GM18873 (cell line): Measurements from ENCODE around the gene HAPLN2.
"Not testable (repeated sequence)": the region's sequence is repeated elsewhere in the genome, so short reads cannot be mapped to it uniquely, and the experiment has no call there.

Source experiments
- ATAC-seq: cut with Tn5 transposase; IDR thresholded peaks from one replicate; pipeline ENCODE4 v1.9.1; 2021; ENCODE audit warnings: mild to moderate bottlenecking, moderate library complexity, moderate number of reproducible peaks; ENCODE audit not compliant: unreplicated experiment, low FRiP score

Gene HAPLN2

DNA sequence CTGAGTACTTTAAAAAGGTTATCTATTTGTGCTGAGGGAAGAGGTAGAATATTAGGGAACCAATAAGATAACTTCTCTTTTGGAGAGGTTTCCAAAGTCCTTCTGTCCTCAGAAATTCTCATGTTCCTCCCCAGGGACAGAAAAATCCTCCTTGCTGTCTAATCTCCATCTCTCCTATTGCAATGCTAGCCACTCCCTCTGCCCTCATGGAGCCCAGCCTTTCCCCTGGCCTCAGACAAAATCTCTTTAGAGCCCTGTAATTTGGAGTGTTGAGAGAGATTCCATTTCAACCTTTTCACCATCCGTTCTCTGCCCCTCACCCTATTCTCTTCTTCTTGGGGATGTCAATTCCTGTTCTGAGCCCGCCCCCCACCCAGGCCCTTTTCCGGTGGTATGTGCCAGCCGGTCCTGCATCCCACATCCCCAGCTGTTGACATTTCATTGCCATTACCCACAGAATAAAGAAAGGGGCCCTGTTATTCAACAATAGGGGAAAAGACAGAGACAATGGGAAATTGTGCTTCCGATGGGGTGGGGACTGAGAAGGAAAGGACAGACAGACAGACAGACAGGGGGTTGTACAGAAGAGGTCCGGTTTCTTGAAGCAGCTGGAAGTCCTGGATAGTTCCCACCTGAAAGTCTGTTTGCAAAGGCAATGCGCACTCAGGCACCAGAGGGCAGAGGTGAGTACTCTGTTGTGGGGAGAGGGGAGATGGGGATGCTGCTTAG, at the start of gene HAPLN2:
TSS of gene HAPLN2 (plus strand) at position 563 of the 729 bp plus-strand sequence. CDS start 4,076 bp downstream, outside the sequence.
- no peak for ATAC-seq

- no peak for ATAC-seq
These were observed 47.9 kb upstream of the HAPLN2 start for GRCh38 chr1:156571261-156571852.

DNA sequence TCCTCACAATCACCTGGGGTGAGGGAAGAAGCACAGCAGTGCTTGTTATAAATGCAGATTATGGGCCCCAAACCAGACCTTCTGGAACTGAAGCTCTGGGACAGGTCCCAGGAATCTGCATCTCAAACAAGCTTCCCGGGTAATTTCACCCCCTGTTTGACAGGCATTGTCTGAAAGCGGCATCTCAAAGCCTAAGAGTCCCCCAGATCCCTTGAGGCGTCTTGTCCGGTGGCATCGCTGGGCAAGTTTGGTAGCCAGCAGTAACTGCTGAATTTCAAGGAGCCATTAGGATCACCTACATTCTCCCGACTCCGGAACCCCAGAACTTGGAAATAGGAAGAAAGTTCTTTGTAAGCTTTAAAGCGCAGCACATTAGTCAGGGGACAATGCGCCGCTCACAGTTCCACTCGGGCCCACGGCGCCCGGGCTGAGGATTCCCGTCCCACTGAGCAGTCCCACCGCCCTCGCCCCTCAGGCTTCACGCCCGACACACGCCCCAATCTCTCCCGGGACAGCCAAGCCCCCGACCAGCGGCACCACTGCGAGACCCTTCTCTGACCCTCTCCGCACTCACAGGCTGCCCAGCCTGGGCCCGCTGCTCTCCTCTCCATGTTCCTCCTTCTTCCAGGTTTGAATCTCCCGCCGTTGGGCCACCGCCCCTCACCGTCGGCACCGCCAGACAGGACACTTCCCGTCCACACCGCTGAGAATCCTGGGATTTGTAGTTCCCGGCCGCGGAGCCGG, 47.1 kb upstream of the HAPLN2 start, which contains the start of gene IQGAP3:
TSS of gene IQGAP3 (minus strand) at position 647 of the 744 bp plus-strand sequence. CDS start at position 611, 36 bp downstream.
- no peak for ATAC-seq

DNA sequence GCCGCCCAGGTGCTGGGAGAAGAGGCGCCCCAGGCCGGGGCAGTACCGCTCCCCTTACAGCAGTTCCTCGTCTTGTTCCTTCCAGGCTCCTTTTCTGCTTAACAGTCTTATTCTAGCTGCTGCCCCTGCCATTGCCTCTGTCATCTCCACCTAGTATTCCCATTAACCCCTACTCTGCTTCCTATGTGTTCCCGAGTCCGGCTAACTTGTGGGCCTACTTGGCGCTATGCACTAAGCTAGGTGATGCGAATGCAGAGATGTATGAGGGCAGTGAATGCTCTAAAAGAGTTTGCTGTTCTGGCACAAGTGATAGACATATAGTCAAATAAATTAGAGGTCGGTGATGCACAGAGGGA, 46.6 kb upstream of the HAPLN2 start:
- ATAC-seq = no peak

DNA sequence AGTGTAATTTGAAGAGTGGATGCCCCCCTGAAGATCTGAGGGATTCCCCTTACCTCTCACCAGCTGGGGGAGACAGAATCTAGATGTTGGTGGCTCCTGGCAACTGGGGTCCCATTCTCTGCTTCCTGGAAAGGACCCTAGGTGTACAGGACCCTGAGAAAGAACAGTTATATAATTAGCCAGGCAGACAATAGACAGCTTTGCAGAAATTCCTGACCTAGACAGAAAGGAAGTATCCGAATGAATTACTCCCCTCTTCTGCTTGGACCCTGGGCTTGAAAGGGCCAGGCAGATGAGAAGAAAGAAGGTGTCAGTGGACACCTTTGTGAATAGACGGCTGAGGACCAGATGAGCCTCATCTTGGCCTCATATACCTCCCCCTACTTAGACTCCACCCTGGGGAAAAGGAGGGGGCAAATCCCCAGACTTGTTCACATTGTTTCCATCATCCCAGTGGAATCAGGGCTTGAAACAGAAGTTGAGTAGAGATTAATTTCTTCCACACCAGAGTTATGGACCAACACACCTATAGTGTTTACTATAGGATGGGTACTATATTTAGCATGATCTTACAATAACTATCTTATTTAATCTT, 45.1 kb upstream of the HAPLN2 start:
- no peak for ATAC-seq

GRCh38 chr1:156577550-156577949, 41.7 kb upstream of the HAPLN2 start:
- ATAC-seq = no peak

- ATAC-seq = no peak
These were observed 41.2 kb upstream of the HAPLN2 start for GRCh38 chr1:156578055-156578454.

GRCh38 chr1:156579472-156579871, 39.7 kb upstream of the HAPLN2 start, which contains the start of gene TTC24:
Gene TTC24, plus strand, starts transcription at chr1:156579723. Its CDS starts 1,642 bp downstream, at chr1:156581365.
- ATAC-seq = no peak

- ATAC-seq = no peak
These were observed 37.4 kb upstream of the HAPLN2 start for GRCh38 chr1:156581661-156582387.

DNA sequence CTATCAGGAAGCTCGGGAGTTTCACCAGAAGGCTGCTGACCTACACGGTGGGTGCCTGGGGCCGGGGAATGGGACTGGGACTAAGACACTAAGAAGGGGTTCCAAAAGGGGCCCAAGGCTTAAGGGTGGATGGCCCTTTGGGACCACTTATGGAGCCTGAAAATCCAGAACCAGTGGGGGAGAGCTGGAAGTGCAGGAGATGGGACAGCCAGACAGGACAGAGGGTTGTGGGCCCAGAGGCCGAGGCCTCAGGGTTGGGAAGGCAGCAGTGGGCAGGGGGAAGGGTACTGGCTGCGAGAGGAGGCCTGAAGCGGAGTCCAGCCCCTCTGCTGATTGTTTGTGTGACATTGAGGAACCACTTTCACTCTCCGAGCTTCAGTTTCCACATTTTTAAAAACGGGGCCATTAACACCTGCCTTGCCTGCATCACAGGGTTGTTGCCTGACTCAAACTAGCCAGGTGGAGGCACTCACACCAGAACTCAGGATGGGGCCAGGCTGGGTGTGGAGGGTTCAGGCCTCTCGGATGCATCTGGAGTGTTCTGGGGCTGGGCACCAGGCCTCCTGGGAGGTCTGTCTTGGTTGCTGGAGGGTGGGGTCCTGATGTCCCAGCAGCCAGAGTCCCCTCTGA, 36.7 kb upstream of the HAPLN2 start:
- no peak for ATAC-seq

GRCh38 chr1:156583821-156584622, 35.2 kb upstream of the HAPLN2 start:
- ATAC-seq = no peak

DNA sequence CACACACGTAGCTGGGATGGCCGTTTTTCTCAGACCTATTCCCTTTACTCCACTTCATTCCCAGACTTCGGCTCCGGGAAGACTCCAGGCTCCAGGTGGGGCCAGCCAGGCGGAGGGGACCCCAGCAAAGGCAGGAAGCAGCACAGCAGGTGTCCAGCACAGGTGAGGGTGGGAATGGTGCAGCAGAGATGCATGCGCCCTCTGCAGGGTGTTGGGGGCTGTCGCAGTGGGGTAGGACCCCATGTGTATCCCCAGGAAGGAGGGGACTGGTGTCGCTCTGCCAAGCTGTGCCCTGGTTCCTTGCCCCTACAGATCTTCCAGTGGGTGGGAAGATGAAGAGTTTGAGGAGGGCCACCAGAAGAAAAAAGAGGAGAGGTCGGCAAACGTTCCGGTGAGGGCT, 34.4 kb upstream of the HAPLN2 start:
- no peak for ATAC-seq

DNA sequence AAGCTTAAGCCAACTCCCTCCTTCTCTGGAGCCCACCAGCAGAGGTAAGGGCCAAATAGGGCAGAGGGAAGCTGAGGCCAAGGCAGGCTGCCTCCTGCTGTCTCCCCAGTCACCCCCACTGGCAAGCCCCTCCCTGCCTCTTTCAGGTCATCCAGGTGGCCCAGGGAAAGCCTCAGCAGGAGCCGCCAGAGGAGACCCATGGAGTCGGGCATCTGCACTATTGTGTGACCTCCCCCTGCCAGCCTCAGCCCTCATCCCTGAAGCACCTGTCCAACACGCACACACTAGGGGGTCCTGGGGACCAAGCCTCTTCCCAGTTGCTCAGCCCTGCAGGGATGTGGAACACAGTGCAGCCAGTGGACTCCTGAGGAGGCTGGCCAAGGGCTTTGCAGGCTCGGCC, 32.9 kb upstream of the HAPLN2 start:
- no peak for ATAC-seq

GRCh38 chr1:156586892-156587477, 32.2 kb upstream of the HAPLN2 start:
- no peak for ATAC-seq

DNA sequence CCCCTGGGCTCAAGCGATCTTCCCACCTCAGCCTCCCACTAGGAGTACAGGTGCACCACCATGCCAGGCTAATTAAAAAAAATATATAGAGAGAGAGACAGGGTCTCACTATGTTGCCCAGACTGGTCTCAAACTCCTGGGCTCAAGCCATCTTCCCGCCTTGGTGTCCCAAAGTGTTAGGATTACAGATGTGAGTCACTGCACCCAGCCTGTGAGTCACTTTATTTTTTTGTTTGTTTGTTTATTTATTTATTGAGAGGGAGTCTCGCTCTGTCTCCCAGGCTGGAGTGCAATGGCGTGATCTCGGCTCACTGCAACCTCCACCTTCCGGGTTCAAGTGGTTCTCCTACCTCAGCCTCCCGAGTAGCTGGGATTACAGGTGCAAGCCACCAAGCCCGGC, 31.3 kb upstream of the HAPLN2 start:
- not testable (repeated sequence) for ATAC-seq

GRCh38 chr1:156589546-156589945, 29.7 kb upstream of the HAPLN2 start:
- no peak for ATAC-seq

DNA sequence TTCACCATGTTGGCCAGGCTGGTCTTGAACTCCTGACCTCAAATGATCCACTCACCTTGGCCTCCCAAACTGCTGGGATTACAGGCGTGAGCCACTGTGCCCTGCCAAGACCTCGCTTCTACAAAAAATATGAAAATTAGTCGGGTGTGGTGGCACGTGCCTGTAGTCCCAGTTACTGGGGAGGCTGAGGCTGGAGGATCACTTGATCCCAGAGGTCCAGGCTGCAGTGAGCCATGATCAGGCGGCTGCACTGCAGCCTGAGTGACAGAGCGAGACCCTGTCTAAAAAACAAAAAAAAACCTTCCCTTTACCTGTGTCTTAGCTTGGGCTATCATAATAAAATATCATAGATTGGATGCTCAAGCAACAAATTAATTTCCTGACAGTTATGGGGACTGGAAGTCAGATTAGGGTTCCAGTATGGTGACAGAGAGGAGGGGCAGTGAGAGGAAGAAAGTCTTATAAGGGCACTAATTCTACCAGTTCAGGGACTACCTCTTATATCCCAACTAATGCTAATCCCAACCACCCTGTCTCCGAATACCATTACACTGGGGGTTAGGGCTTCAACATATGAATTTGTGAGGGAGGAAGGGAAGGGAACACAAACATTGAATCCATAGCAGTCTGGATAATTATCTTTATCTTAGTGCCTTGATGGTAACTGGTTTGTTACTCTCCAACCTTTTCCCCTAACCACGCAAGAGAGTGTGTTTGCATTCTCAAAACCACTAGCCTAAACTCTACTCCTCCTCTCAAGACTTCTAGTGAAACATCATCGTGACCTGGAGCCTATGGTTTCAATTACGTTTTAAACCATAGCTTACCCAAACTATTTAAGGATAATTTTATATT, 28.7 kb upstream of the HAPLN2 start:
- no peak for ATAC-seq

DNA sequence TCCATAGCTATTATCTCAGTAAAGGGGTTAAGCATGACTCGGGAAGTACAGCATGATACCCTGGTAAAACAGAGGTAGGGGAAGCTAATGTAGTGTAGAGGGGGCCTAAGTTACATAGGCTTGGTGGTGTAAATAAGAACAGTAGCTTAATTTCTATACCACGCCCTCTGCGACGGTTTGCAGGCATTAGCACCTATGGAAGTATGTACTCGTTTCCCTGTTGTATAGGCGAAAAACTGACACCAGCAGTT, 28.1 kb upstream of the HAPLN2 start:
- ATAC-seq = no peak
